NCI-H526 (cell line): ENCODE measurements around the gene PDE8A.
"Not testable (repeated sequence)": the region's sequence is repeated elsewhere in the genome, so short reads cannot be mapped to it uniquely, and the experiment has no call there.

Experiments used
- DNase-seq, 2 experiments: peaks; one replicate each; lab custom pipeline; 2025; lab: John Stamatoyannopoulos, UW

PDE8A gene

DNA sequence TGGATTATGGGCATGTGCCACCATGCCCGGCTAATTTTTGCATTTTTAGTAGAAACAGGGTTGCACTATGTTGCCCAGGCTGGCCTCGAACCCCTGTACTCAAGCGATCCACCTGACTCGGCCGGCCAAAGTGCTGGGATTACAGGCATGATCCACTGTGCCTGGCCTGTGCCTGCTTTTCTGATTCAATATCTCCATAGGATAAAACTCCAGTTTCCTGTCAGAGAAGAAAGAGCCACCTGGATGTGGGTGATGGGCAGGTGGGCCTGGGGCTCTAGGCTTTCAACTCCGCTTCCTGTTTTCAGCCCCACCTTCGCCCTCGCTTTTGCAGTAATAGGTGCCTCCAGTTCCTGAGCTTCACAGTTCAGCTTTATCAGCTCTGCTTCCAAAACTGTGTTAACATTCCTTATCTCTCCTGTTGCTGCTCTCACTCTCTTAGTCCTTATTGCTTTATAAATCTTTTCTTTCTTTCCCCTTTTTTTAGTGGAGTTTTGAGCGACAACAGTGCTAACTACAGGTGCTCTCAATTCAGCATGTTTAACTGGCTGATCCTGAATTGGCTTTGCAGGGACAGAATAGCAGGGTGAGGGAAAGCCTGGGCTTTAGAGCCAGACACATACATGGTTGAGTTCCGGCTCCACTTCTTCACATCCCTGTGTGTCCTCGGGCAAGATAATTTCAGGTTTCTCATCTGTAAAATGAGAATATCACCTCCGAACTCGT is 21.1 kb upstream of the PDE8A start:
- no peak for DNase-seq

- DNase-seq = no peak
Measured at GRCh38 chr15:84961114-84961452, 20.6 kb upstream of the PDE8A start.

- DNase-seq = no peak
Measured at GRCh38 chr15:84961707-84962106, 19.9 kb upstream of the PDE8A start.

- no peak for DNase-seq
Measured at GRCh38 chr15:84962955-84963354, 18.7 kb upstream of the PDE8A start.

DNA sequence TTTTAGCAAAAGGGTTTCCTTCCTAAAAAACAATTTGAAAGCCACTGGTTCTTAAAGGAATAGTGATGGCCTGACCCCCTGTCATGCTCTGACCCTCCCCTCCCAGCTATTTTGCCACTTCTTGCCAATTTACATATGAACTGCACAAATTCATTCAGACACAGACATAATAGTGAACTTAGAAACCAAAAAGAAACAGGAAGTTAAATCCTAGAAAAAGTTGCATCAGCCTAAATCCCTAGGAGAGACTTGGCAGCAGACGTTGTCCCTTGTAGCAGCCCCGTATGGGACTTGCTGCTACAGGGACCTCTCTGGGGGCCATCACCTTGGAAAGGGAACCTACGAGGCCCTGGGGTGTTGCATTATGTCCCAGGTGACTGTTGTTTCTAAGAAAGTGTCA is 14.3 kb upstream of the PDE8A start:
- DNase-seq = no peak

DNA sequence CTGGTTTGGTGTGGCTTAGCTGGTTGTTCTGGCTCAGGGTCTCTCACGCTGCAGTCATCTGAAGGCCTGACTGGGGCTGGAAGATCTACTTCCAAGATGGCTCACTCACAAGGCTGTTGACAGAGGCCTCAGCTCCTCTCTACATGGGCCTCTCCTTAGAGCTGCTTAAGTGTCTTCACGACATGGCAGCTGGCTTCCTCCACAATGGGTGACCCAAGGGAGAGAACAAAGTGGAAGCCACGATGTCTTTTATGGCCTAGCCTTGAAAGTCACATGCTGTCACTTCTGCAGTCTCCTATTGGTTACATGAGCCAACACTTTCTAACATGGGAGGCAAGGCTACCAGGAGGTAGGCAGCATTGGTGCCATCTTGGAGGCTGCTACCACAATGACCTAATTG is 13.4 kb upstream of the PDE8A start:
- DNase-seq = no peak

- no peak for DNase-seq
Measured at GRCh38 chr15:84969257-84969656, 12.4 kb upstream of the PDE8A start.

DNA sequence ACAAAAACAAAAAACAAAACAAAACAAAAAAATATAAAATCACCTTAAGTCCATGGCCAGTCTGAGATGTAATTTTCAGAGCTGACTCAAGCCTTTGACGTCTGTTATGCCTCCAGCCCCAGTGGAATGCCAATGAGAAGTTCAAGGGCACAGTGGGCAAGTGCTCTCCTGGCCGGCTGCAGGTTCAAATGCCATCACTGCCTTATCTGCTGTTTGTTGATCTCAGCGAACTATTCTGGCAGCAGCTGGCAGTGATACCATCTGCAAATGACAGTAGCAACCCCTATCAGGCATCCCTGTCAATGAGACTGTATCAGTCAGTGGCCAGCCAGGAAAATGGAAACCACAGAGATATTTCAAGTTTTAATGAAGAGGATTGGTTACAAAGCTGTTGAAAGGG is 10.8 kb upstream of the PDE8A start:
- no peak for DNase-seq

DNA sequence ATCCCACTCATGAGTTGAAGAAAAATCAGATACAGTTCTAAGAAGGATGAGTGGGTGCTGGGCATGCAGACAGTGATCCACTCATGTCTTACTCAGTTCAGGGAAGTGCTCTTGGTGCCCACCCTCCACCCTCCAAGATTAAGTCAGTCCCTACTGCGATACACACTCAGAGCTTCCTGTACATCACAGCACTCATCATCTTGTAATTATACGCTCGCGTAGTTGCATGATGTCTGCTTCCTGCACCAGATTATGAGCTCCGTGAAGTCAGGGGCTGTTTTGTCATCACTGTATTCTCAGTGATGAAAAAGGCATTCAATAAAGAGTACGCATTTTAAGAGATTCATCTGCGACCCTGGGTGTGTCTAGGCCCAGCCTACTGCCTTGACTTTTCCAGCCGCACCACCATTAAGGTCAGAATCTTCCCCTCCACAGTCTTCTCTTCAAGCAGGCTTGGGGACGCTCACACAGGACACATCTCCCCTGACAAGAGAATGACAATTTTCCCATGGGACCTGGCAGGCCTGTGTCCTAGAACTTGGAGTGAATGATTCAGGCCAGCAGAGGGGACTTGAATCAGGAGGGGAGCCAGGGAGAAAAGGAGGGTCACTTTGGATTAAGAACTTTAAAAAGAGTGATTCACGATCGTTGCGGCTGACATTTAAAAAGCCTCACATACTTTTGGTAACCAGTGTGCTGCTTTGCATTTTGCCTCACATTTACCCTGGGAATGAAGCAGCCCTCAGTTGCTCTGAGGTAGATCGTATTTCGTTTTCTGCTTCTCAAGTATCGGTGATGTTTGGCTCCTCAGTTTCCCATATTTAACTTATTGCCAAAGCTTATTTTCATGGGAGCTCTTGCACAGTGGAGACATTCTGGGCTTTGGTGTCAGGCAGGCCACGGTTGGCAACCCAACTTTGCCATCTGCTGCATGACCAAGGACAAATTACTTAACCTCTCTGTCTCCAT is 7.9 kb upstream of the PDE8A start:
- peak in 1 of 2 experiments; percentile 16 for DNase-seq

DNA sequence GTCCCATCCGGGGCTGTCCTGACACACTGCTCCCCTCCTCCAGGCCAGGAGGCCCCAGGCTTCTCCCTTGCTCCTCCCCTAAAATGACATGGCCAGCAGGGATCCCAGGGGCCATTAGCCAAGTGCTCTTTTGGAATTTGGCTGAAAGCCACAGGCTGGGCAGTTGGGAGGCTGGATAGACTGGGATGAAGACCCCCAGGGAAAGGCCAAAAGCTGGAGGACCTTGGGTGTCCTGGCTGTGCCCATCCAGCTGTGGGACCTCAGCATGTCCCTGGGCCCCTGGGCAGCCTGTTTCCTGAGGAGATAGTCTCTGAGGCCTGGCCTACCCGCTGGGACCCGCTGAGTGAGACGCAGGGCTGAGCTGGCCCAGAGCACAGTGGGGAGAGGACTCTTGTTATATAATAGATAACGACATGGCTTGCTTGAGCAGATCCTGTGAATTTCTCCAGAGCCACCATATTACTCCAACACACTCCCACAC is 5.7 kb upstream of the PDE8A start:
- no peak for DNase-seq

- no peak for DNase-seq
Measured at GRCh38 chr15:84976746-84977345, 4.8 kb upstream of the PDE8A start.

DNA sequence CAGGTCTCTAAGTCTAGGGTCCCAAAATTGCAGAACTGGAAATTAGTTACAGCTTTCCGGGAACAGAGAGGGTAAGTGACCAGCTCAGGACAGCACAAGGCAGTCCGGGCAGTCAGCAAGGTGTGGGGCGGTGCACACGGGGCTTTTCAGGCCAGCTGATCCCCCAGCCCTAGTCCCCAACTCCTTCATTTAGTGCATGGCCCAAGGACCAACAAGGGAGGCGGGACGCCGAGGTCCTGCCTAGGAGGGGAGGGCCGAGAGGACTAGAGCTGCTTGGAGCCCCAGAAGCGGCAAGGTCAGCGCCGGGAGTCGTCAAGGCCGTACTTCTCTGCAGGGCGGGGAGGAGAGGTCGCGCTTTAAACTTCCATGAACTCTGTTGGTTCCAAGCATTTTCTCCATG is 2.0 kb upstream of the PDE8A start:
- DNase-seq = no peak

DNA sequence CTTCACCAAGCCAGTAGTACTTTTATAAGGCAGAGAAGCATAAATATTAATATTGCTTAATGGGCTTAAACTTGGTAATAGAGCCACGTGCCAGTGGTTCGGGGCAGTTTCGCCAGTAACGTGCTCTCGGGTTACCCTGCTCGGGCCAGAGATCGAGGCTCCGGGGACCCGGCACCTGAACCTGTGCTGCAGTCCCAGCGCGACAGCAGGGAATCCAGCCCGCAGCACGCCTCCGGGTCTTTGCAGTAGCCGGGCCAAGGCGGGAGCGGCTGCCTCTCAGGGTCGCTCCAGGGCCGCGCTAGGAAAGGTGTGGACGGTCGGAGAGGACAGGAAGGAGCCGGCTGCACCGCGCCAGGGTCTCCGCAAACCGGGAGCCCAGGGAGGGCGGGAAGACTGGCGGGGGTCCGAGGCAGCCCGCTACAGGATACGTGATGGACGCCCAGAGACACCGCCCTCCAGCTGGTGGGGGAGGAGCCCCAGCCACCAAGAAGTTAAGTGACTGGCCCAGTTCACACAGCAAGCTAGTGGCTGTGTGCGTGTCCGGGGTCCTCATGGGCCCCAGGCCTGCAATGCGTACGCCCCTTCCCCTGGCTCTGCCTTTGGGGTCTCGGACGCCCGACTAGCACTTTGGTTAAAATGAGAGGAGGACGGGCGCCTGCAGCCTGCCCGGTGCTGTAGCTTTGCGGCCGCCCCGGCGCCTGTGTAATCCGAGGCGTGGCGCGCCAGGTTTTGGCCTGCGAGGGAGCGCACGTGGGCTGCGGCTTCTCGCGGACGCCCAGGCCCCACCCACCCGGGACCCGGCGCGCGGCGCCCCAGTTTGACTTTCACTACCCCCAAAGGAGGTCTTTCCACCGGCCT is 1.2 kb upstream of the PDE8A start:
- peak; percentile 85 to 95 for DNase-seq

DNA sequence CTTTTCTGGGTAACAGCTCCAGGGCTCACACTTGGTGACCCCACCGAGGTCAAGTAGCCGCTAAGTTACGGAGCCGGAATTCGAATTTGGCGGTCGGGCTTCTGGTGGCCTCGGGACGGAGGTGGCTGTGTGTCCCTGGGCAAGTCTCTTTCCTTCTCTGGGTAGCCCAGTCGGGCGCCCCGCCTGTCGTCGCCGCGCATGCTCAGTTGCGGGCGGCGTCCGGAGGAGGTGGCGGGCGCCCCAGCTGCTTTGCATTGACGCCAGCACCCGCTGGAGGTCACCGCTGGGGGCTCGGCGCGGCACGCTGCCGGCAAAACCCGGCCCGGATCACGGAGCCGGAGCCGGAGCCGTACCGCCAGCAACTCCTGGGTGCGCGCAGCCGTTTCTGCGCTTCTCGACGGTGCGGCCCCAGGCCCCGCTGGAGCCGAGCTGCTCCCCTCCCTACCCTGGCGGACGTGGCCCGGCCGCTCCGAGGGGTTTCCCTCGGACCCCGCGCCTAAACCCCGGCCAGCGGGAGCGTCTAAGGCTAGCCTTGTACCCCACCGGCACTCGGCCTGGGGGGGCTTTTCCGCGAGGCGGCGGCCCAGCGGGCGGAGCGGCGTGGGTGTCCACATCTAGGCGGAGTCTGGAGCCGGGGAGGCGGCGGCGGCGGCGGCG is 474 bp upstream of the PDE8A start:
- peak; percentile 90 to 97 for DNase-seq

DNA sequence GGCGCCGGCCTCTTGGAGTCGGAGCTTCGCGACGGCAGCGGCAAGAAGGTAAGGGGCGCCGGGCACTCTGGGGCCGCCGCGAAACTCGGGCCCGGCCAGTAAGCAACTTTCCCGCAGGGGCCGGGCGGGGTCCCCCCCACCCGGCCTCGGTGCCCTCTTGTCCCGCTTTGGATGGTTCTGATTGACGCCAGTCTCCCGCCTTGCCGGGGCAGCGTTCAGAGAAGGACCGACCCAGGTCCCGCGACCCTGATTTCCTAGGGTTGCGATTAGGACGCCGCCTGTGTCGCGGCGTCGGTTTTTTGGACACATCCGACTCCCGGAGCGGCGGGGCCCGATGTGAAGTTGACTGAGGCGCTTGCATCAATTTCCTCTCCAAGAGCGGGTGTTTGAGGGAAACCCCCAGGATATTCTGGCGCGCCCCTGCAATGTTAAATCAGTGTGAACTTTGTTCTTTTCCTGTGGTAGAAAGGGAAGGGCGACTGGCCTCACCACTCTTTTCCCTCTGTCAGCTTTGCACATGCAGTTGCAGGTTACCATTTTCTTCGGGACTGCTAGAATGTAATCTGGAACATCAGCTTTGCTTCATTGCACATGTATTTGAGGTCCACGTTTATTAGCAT is 755 bp downstream of the PDE8A start:
- DNase-seq = peak; percentile 23 to 74

GRCh38 chr15:84983294-84983693 is 1.6 kb downstream of the PDE8A start:
- DNase-seq = no peak

- DNase-seq = no peak
Measured at GRCh38 chr15:84983711-84984110, 2.1 kb downstream of the PDE8A start.

- no peak for DNase-seq
Measured at GRCh38 chr15:84985158-84985557, 3.5 kb downstream of the PDE8A start.

DNA sequence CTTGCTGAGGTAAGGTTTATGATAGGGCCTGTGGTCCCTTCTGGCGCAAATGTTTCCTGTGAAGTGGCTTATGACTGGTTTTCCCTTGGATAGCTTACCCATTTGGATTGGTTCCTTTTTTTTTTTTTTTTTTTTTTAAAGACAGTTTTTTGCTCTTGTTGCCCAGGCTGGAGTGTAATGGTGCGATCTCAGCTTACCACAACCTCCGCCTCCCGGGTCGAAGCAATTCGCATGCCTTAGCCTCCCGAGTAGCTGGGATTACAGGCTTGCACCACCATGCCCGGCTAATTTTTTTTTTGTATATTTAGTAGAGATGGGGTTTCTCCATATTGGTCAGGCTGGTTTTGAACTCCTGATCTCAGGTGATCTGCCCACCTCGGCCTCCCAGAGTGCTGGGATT is 5.7 kb downstream of the PDE8A start:
- DNase-seq = not testable (repeated sequence)

GRCh38 chr15:84987949-84988624 is 6.4 kb downstream of the PDE8A start:
- no peak for DNase-seq
